GM19438 (cell line): ENCODE data around the gene PDZRN4.
"Not testable (repeated sequence)": the region's sequence is repeated elsewhere in the genome, so short reads cannot be mapped to it uniquely, and the experiment has no call there.

Experiments used
- ATAC-seq: cut with Tn5 transposase; IDR thresholded peaks from one replicate; pipeline ENCODE4 v1.9.1; 2021; ENCODE audit warnings: low read depth; ENCODE audit not compliant: unreplicated experiment

Gene PDZRN4

DNA sequence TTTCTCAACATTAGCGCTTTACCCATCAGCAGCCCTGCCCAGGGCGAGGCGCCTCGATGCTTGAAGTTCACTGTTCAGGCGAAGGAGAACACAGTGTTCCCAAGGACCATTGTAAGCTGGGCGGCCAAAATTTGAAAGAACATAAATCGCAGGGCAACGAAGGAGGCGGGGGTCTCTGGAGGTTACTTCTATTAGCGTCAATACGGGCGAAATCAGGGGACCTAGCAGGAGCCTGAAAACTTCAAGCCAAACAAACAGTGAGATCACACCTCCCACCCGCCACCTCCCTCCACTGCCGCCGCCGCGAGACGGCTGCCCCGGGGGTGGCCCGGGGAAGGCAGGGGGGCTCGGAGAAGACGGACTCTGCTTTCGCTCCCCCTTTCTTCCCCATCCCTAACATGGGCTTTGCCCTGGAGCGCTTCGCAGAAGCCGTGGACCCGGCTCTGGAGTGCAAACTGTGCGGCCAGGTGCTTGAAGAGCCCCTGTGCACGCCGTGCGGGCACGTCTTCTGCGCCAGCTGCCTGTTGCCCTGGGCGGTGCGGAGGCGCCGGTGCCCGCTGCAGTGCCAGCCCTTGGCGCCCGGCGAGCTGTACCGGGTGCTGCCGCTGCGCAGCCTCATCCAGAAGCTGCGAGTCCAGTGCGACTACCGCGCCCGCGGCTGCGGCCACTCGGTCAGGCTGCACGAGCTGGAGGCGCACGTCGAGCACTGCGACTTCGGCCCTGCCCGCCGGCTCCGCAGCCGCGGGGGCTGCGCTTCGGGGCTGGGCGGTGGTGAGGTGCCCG, at the start of gene PDZRN4:
Gene PDZRN4, plus strand, starts transcription at position 263 of the 783 bp plus-strand sequence.
- ATAC-seq: no peak

DNA sequence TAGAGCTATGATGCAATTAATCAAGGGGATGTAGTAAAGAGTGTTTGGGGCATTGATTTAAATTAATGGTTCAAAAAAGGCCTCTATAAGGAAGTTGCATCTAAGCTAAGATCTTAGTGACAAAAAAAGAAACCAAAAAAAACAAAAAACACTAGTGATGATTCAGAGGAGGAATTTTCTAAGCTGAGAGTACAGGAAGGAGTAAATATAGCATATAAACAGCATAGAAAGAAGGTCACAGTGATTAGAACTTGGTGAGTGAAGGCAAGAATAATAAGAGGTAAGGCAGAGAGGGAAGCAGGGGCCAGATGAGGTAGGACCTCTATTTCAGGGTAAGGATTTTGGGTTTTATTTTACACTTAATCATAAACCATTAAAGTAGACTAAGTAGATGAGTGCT, 48.0 kb upstream of the PDZRN4 start:
- ATAC-seq: no peak

DNA sequence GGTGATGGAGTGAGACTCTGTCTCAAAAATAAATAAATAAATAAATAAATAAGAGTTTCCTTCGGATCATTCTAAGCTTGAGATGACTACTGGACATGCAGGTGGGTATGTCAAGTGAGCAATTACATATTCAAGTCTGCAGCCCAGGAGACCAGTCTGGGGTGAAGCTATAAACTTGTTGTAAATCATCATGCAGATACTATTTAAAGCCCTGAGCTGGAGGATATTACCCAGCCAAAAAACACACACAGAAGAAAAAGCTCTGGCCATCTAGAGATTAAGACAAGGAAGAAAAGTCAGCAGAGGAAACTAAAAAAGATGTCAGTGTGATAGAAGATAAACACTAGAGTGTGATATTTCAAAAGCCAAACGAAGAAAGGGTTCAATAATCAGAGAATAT, 47.0 kb upstream of the PDZRN4 start:
- no peak for ATAC-seq

DNA sequence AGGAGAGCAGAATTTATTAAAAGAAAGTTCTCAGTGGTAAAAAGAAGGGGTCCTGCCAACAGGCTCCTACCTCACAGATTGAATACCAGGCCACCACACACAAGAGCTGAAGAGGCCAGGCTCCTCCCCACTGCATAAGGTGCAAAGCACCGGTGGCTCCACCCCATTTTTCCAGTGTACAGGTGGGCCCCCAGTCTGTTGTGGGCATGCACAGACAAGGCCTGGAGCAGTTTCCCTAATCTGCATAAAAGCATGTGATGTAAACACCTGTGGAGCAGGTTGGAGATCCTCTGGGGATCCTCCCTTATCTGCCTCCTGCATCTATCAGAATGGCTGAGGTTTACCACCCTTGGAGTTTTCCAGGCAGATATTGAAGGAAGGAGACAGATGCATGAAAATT, 45.7 kb upstream of the PDZRN4 start:
- no peak for ATAC-seq

DNA sequence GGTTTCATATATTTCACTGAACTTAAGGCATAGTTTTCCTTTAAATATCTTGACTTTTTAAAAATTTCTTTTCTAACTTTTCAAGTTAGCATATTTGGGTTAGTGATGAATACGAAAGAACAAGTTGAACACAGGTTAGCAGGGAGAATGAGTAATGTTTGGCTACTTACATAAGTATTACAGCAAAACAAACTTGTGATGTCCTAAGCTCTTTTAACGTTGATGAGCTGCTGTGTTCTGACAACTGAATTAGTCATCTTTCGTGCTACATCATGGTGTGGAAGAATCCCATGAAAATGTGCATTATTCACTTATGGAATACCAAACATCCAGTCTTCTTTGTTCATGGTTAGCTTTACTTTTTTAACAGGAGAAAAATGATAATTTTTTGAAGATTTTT, 36.3 kb upstream of the PDZRN4 start:
- ATAC-seq: no peak

DNA sequence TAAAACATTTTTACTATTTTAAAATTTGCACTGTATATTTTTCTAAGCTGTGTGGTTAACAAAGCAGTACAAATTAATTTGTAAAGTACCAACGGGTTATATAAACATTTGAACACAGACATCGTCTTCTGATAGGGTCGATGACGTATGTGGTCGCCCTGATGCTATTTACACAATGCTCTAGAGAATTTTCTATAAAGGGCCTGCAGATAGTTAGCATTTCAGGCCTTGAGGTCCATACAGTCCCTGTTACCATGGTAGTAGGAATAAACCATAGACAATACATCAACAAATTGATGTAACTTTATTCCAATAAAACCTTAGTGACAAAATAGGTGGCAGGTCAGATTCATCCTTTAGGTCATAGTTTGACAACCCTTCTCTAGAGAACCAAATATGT, 25.7 kb upstream of the PDZRN4 start:
- ATAC-seq: no peak

DNA sequence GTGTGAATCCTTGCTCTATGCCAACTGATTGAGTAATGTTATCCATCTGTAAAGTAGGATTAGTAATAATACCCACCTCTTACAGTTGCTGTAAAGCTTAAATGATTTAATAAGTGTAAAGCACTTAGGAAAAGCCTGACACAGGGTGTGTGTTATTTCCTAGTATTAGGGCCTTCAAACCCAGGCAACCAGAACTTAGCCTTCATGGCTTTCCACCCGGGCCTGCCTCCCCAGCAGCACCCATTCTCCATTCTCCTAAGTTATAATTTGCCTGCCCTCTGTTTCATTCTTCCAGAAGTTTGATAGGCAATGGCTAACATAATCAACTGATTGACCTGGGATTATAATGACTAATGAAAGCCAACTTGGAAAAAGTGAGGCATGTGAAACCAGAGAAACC, 20.4 kb upstream of the PDZRN4 start:
- ATAC-seq: no peak

DNA sequence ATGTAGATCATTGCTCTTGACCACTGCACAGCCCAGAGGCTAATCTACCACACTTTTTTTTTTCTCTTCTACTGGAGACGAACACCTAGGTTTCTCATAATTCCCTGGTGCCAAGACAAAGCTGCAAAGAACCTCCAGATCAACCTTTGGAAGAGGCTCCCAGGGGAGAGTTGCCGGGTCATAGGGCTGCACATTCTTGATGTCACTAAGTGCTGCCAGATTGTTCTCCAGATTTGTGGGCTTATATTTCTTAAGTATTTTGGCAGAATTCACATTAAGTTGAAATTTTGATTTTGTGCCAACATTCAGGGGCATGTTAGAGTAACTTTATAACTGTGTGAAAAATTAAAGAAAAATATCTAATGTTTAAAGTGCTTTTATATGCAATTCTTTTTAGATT, 13.5 kb upstream of the PDZRN4 start:
- ATAC-seq: no peak

DNA sequence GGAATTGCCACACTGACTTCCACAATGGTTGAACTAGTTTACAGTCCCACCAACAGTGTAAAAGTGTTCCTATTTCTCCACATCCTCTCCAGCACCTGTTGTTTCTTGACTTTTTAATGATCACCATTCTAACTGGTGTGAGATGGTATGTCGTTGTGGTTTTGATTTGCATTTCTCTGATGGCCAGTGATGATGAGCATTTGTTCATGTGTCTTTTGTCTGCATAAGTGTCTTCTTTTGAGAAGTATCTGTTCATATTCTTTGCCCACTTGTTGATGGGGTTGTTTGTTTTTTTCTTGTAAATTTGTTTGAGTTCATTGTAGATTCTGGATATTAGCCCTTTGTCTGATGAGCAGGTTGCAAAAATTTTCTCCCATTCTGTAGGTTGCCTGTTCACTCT, 8.6 kb upstream of the PDZRN4 start:
- ATAC-seq: not testable (repeated sequence)

DNA sequence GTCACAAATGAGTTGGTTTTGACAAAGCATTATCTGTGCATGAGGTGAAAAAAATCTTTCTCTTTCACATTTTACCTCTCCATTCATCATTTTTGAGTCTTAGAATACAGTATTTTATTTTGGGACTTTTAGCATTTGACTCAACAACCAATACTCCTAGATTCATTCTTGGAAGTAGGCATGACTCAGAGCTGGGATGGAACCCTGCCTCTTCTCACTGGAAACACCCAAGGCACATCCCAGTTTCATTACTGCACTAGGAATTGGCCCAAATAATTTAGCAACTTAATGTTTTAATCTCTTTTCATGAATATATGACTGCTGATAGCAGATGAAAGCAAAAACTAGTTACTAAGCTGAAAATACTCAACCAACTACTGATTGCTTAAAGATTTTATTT, 3.3 kb upstream of the PDZRN4 start:
- no peak for ATAC-seq

DNA sequence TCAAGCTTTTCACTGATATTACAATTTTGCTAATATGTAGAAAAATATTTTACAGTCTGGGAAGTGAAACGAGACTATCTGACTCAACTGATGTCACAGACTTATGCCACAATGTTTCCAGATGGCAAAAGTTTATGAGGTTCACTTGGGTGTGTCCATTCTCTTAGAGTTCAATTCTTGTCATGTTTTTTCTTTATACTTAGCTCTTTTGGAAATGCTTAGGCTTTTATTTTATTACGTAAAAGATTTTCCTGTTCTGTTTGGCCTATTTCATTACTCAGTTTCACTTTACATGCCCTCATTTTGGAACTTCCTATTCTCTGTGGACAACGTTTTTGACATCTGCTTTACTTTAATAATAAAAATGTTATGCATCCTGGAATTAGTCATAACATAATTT, 2.1 kb upstream of the PDZRN4 start:
- no peak for ATAC-seq

DNA sequence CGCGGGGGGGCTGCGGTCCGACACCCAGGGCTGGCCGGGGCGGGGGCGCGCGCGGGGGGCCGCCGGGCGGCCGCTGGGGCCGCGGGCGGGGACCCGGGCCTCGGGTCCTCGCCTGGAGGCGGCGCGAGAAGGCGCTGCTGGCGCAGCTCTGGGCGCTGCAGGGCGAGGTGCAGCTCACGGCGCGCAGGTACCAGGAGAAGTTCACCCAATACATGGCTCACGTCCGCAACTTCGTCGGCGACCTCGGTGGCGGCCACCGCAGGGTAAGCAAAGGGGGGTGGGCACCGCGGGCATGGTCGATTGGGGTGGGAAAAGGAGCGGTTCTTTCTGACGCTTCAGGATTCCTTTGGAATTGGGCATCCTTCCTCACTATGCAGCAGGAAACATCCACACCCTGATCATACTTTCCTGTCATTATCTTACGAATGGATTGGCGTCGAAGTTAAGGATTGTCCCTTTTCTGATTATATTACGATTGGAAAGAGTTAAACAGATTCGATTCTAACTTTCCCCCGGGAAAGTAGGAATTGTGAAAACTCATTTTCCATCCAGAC, 798 bp downstream of the PDZRN4 start:
- ATAC-seq: no peak

DNA sequence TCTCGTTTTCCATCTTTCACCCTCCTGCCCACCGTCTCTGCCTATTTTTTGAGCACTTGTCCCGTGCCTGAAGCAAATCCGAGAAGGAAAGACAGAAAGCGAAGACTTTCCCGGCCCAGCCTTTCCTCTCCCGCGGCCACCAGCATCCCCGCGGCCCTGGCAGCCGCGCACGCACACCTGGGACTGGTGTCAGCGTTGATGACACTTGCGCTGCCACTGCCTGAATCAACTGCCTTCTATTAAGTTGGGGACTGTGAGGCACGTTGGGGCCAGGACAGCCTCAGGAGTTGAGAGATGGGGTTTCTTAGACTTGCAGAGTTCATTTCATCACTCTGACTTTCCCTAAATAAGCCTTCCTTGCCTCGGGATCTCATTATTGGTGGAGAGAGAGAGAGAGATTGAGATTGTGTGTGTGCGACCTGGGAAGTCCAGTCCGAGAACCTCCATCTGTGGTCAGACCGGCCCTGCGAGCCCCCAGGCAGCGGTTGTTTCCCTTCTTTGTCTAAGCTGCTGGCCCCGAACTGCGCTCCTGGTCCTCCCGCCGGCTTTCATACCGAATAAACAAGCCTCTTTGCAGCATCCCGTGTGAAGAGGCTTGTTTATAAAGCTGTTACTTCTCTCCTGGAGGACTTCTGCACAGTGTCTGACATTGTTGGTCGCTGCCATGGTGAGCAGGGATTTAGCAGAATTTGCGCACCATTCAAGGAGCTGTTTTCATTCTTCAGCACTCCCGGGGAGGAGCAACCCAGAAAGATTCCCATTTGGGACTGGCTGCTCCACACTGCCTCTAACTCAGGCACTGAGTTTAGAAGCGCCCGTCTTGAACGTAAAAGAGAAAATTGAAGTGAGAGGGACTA, 1.5 kb downstream of the PDZRN4 start:
- ATAC-seq: no peak

DNA sequence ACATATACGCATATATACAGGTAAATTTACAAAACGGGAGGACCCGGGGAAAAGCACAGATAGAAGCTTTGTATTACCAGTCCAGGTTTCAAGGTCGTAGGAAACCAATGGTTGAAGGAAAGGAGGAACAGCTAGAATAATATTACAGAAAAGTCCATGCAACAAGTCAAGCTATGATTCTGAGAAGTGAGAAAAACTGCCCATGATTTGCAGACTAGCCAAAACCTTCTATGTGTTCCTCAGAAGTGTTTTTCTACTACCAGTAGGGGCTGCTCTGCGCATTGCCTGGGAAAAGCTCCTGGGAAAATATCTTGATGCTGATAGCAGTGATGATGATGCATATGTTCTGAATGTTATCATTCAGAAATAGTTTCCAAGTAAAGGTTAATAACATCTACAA, 2.2 kb downstream of the PDZRN4 start:
- ATAC-seq: no peak

DNA sequence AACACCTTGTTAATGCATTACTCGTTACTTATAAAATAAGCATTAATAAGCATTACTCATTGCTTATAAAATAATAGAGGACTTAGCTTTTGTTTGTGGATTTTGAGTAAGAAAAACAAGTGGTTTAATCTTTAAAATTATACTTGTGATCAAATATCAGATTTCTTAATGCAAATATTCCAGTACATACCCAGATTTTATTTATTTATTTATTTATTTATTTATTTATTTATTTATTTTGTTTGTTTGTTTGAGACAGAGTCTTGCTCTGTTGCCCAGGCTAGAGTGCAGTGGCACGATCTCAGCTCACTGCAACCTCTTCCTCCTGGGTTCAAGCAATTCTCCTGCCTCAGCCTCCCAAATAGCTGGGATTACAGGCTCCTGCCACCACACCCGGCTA, 3.4 kb downstream of the PDZRN4 start:
- not testable (repeated sequence) for ATAC-seq

DNA sequence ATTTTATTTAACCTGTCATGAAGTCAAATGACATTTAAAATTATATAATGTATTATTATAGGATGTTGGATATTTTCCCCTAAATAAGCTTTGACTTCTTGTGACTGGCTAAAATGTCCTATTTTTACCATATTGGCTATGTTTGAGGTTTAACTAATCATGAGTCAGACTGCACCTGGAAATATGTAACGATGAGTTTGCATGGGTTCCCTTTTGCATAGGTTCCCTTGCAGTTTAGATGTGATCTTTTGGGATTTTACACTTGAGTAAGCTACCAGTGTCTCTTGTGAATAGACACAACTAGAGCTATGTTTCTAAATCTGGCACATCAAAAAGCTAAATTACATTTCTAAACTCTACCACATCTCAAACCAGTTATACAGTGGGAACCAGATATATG, 5.2 kb downstream of the PDZRN4 start:
- no peak for ATAC-seq

DNA sequence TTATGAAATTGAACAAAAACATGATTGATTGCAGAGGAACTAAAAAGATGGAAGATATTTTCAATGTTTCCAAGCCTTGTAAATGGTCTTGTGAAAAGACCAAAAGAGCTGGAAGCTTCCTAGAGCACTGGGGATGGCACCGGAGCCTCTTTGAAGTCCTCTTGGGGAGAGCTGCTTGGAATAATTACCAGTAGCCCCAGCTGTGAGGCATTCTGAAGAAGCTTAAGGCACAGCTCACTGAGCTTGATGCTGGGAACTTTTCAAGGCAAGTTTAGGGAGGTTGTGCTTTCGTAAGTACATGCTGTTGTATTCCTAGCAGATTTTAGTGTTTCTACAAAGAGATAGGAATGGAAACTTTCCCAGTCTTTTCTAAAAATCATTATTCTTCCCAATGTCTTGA, 13.9 kb downstream of the PDZRN4 start:
- no peak for ATAC-seq

DNA sequence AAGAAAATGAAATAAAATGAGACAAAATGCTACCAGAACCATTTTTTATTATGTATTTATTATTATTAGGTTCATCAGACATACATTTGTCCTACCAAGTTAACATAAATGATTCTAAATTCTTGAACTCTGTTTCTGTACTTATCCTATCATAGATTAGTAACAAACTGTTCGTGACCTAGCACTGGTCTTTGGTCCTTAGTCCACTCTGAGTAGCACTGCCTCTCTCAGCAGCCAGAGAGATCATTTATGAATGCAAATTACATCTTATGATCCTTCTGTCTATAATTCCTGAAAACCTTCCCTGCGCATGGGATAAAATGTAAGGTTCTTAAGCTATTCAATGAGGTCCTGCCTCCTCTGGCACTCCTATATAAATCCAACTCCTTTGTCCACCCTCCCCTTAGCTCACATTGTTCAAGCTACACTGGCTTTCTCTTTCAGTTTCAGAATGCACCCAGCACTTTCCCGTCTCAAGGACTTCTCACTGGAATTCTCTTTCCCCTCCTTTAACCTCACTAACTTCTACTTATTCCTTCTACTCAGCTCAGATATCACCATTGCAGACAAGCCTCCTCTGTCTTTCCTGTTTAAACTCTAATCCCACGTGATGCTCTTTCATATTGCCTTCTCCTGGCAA, 17.1 kb downstream of the PDZRN4 start:
- ATAC-seq: no peak

DNA sequence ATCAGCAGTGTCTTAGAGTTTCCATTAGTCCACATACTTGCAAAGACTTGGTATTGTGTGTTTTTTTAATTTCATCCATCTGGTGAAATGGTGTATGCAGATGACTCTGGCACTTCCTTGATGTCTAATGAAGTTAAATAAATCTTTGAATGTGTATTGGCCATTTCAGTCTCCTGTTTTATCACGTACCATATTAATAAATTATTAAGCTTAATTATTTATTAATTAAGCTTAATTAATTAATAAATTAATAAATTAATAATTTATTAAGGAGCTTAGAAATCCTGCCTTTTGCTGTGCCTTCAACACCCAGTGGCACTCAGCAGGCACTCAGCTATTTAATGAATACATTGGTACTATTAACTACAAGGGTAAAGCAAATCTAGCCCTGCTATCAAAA, 18.2 kb downstream of the PDZRN4 start:
- no peak for ATAC-seq

DNA sequence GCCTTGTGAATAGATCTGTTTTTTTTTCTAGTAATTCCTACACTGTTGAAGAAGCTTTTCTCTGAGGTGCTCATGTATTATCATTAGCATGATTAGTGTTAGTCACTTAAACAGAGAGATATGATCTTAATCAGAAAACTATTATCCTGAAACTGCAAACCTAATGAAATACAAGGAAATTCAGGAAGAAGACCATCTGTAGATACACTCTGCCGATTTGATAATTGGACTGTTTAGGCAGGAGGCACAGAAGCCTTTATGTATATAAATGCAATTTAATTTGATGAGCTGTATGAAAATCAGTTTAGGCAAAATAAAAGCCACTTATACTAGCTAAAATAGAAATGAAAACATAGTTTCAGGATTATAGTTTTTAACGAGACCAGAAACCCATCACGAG, 23.3 kb downstream of the PDZRN4 start:
- ATAC-seq: no peak

DNA sequence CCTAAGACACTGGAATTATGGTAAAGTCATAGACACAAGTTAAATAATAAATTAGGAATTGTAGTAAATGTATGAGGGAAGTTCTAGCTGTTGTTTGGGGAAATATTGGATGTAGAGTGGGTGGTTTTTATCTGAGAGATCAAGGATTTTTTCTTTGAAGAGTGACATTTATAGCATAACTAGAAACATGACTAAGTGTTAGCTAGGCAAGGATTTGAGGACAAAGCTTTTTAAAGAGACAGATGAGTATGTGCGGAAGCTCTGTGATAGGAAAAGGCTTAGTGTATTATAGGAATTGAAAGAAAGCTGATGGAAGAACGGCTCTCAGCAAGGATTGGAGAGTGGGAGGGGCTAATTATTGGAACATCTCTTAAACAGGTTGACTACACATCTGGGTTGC, 24.5 kb downstream of the PDZRN4 start:
- ATAC-seq: no peak
